GM21723 (cell line): Measurements from ENCODE around the gene RIC8A.
"Not testable (repeated sequence)": the region's sequence is repeated elsewhere in the genome, so short reads cannot be mapped to it uniquely, and the experiment has no call there.

Source experiments
- ATAC-seq: cut with Tn5 transposase; IDR thresholded peaks from one replicate; pipeline ENCODE4 v1.9.1; 2021; ENCODE audit warnings: mild to moderate bottlenecking, moderate library complexity; ENCODE audit not compliant: unreplicated experiment

Gene RIC8A

DNA sequence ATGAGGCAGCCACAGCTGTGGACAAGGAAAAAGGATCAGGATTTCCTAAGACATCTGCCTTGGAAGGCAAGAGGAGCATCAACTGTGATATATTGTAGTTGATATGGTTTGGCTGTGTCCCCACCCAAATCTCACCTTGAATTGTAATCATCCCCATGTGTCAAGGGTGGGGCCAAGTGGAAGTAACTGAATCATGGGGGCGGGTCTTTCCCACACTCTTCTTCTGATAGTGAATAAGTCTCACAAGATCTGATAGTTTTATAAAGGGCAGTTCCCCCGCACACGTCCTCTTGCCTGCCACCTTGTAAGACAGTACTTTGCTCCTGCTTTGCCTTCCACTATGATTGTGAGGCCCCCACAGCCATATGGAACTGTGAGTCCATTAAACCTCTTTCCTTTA is 10.2 kb downstream of the RIC8A start:
- no peak for ATAC-seq

DNA sequence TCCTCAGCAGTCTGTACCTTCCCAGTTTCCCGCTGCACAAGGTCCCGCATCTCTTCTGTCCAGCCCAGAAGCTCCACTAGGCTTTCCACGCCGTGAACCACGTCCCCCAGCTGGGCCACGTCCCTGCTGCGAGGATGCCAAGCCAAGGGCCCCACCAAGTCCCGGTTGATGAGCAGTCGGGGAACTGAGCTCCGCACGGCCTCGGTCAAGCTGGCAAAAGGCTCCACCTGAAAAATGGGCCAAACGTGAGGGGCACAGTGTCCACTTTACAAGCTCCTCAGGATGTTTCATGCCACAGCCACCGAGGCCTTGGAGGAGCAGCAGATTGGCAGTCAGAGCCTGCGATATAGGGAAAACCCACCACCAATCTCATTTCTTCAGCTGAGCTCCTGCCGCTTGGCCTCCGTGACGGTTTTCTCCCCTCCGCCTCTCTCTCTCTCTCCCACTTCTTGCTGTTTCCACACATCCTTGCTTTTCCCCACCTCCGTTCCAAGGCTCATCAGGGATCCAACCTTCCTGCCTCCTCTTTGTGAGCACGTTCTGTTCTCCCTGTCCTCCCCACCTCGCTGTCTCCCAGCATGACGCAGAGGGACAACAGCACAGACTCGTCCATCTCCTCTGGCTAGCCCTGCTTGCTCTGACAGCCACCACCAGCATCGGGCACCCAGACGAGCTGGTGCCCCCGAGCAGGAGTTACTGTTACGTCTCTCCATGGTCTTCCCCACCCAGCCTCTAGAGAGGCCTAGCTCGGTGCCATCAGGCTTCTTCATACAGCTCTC is 11.5 kb downstream of the RIC8A start:
- ATAC-seq: no peak

DNA sequence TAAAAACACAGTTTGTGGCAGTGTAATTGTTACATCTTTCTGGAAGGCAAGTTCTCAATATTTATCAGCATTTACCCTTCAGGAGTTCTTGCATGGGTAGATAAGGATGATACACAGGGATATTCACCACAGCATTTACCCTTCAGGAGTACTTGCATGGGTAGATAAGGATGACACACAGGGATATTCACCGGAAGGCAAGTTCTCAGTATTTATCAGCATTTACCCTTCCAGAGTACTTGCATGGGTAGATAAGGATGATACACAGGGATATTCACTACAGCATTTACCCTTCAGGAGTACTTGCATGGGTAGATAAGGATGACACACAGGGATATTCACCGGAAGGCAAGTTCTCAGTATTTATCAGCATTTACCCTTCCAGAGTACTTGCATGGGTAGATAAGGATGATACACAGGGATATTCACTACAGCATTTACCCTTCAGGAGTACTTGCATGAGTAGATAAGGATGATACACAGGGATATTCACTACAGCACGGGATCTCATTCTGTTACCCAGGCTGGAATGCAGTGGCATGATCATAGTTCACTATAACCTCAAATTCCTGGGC is 13.2 kb downstream of the RIC8A start:
- not testable (repeated sequence) for ATAC-seq

DNA sequence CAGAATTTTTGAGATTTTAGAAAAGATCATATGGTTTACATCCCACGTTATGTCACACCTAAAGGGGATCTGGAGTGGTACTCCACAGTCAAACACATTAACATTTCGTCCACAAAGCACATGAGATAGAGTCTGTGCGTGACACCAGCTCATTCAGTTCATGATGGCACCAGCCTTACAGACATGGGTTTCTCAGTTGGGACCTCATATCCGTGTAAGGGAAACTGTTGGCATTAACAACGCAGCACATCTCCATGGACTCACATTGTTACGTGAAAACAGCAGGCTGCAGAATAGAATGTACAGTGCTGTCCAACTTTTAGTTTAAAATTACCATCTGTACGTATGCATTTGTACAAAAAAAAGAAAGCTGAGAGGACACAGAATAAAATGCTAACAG is 14.0 kb downstream of the RIC8A start:
- no peak for ATAC-seq

DNA sequence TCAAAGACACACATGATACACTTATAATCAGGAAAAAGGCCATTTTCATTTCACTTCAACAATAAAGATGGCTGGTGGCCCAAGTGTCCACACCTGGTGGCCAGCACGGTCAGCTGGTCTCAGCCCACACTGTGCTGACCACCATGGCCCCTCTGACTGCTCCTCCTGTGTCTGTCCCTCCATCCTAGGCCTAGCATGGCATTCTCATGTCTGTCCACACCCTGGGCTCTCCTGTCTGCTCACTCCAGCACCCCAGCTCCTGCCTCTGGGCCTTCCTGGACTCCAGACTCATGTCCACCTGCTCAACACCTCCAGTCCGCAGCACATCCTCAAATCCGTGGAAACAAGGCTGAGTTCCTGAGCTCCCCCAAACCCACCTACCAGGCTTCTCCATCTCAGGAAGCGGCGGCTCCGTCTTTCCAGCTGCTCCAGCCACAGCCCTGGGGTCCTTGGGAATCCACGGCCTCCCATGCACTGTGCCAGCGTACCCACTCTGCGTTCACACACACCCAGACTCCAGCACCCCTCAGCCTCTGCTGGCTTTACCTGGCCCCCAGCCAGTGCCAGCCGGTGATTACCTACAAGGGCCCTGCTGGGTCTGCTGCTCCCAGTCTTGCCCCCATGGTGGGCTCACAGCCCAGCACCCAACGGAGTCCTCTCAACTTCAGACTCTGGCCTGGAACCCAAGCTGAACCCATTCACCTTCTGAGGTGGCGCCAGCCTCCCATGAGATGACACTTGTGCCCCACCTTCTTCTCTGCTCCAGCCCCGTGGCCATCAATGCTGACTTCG is 14.7 kb downstream of the RIC8A start:
- ATAC-seq: no peak

DNA sequence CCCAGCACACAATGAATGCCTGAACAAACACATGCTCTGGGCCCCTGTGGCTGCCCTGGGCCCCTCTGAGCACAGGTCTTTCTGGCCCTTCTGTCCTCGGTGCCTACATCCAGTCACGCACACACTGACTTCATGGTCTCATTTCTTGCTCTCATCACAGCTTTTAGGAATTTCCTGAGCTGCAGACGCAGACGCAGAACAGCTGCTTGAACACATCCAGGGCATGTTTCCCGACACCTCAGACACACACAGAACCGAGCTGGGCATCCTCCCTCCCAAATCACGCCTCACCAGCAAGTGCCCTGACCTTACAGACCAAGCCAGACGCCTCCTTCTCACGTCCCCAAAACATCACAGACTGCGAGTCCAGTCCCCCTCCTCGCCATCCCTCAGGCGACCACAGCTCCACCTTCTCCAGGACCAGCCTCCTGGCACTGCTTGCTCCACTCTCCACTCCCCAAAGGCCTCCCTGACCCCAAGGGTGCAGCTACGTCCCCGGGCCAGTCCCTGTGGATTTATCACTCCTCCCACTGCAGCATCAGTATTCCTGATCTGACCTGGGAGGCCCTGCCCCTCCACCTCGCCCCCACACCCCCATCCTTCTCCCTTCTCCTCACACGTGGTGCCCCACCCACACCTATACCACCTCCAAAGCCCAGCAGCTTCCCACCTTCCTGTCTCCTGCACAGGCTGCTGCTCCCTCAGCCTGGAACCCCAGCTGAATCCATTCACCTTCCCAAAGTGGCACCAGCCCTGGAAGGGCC is 15.7 kb downstream of the RIC8A start:
- no peak for ATAC-seq

DNA sequence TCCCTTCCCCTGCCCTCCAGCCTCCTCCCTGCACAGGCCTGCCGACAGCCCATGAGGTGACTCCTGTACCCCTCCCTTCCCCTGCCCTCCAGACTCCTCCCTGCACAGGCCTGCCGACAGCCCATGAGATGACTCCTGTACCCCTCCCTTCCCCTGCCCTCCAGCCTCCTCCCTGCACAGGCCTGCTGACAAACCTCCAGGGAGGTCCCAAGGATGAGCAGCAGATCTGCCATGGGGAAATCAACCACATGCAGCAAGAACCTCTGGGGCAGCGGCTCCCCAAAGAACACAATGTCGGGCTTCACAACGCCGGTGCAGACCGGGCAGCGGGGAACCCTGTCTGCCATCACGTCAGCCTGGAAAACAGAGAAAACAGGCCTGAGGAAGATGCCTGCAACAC is 16.4 kb downstream of the RIC8A start:
- ATAC-seq: no peak

DNA sequence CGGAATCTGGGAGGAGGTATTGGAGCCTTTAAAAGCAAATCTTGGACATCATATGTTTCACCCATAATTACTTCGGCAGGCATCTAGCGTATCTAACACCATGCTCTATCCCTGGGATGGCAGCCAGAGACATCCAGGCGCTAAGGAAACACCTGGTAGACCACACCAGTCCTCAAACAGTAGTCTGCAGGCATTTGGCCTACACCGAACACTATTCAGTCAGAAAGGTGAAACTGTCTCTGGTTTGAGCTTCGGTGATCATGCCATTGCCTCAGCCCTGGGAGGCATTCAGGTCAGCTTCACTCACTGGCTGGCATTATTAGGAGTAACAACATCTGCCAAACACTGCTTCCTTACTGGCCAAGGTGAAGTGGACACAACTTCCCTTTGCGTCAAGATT is 16.9 kb downstream of the RIC8A start:
- no peak for ATAC-seq

DNA sequence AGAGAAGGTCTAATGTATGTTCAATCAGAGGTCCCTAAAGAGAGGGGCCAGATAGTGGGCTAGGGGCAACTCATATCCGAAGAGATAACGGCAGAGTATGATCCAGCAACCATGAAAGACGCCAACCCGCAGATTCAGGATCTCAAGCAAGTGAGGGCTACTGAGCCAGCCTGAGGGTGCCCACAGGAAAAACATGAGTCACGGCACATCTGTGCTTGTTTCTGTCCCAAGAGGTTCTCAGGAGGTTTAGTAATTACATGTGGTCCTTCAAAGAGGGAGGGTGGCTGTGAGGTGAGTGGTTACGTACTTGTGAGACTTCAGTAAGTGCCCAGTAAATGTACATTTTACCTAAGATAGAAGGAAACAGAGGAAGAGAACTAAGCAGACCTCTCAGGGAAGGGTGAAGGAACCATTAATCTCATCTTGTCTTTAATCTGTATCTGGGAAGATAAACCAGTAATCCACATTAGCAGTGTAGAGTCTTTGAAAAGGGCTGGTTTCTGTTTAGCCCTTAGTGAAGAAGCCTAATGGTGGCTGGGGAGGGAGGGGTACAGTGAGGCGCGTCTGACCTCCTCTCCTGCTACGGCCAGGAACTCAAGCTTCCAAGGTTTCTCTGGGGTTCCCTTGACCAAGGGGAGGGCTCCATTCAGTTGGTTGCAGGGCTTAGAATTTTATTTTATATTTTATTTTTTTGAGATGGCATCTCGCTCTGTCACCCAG is 18.4 kb downstream of the RIC8A start:
- ATAC-seq: no peak

DNA sequence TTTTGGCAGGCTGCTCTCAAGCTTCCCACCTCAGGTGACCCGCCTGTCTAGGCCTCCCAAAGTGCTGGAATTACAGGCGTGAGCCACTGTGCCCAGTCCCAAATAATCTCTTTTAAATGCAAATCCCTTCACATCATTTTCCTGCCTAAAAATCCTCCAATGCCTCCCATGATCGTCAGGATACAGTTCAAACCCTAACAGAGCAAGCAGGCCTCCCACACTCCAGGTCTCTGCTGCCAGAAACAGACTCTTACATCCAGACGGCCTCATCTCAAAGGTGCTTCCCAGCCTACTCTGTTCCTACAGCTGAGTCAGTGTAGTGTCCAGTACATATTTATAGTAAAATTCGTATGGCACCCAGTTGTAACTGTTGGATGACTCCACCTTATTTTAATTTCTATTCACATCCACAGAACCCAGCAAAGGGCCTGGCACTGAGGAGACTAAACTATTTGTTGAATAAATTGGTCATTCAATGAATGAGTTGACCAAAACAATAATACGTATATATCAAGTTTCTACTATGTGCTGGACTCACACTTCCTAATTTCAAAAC is 20.4 kb downstream of the RIC8A start:
- no peak for ATAC-seq

DNA sequence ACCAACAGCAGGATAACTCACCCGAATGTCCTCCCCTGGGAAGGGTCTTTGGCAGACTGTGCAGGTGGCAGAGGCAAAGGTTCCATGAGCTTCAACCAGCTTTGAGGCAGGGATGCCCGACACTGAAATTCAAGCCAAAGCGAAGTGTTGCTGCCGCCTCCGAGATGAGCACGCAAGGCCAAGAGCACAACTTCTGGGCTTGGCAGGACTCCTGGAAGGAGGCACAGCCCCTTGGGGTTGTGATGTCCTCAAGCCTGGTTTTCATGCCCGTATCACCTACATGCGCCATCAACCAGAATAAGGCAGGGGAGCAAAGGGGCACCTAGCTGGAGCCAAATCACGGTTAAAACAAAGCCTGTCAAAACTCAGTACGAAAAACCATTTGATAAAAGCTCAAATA is 22.9 kb downstream of the RIC8A start:
- no peak for ATAC-seq

DNA sequence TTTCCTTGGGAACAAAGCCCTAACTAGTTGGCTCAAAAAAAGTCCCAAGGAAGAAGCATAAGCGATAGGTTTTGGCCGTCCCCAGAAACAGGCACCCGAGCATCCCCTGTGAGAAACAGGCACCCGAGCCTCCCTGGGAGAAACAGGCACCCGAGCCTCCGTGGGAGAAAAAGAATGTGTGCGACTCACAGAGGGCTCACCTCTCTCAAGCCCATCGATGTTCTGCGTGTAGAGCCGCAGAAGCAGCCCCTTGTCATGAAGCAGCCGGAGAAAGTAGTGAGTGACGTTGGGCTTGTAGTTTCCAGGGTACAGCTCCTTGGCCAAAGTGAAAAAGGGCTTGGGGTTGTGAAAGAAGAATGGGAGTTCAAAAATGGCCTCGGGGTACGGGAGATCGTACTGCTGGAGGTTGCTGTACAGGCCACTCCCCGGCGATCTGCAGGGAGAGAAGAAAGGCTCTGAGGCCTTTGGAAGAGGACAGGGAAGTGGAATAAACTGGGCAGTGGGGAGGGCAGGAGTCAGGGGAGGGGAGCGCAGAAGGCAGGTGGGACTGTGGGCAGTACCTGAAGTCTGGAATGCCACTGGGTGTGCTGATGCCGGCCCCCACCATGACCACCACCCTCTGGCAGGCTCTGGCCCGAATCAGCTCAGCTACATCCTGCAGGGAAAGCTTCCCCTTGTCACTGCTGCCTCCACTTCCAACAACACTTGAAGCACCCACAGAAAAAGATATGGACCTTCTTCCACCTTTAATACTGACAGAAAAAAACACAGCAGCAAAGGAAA is 25.5 kb downstream of the RIC8A start:
- no peak for ATAC-seq

DNA sequence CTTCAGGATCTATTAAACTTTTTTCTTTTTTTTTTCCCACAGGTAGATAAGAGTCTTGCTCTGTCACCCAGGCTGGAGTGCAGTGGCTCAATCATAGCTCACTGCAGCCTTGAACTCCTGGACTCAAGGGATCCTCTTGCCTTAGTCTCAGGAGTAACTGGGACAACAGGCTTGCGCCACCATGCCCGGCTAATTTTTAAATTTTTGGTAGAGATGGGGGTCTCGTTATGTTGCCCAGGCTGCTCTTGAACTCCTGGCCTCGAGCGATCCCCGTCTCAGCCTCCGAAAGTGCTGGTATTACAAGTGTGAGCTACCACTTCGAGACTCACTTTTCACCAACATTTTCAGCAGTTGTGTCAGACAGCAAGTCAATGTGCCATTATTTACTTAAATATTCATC is 27.7 kb downstream of the RIC8A start:
- ATAC-seq: no peak

DNA sequence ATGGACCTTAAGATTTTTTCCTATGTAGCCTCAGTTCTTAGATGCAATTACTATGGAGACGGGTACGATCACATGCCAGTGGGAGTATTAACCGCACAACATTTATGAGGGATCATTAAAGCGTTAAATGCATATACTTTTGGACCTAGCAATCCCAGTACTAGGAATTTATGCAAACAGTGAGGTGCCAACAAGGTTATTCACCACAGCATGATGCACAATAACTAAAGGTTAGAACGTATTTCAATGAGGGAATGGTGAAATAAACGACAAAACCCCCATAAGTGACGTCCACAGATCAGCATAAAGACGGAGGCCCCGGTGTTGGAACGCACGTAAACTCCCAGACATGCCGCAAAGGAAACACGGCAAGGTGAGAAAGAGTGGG is 28.1 kb downstream of the RIC8A start:
- ATAC-seq: peak; percentile 8

DNA sequence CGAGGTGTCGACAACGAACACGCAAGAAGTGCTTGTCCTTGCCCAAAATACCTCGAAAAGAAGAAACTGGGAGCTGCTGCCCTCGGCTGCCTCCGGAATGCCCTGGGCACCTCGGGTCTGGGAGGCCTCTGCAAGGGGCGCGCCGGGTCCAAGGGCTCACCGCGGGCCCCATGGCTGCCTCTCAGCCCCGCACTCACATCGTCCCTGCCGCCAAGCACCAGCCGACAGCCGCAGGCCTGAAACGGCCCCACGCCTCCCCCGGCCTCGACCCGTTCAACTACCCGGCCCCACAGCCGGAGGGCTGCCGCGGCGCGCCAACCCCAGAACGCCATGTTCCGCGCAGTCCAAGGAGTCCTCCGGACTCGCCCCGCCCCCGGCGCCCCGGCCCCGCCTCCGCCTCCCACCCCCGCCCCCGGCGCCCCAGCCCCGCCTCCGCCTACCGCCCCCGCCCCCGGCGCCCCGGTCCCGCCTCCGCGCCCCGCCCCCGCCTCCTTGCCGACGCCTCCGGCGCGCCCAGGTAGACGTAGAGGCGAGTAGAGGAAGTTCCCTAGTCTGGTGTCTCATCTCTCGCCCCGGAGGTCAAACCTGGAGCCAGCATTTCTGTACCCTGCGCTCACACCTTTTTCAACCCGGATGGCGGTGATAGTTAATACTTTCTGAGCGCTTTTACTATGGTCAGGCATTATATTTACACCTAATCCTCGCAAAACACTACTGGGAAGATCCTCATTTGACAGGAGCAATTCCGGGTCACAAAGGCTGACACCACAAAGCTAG is 28.7 kb downstream of the RIC8A start, which contains the start of gene SIRT3:
SIRT3 (minus strand) TSS at position 346 of the 777 bp plus-strand sequence; CDS start at position 332, 14 bp downstream.
- peak; percentile 78 for ATAC-seq

DNA sequence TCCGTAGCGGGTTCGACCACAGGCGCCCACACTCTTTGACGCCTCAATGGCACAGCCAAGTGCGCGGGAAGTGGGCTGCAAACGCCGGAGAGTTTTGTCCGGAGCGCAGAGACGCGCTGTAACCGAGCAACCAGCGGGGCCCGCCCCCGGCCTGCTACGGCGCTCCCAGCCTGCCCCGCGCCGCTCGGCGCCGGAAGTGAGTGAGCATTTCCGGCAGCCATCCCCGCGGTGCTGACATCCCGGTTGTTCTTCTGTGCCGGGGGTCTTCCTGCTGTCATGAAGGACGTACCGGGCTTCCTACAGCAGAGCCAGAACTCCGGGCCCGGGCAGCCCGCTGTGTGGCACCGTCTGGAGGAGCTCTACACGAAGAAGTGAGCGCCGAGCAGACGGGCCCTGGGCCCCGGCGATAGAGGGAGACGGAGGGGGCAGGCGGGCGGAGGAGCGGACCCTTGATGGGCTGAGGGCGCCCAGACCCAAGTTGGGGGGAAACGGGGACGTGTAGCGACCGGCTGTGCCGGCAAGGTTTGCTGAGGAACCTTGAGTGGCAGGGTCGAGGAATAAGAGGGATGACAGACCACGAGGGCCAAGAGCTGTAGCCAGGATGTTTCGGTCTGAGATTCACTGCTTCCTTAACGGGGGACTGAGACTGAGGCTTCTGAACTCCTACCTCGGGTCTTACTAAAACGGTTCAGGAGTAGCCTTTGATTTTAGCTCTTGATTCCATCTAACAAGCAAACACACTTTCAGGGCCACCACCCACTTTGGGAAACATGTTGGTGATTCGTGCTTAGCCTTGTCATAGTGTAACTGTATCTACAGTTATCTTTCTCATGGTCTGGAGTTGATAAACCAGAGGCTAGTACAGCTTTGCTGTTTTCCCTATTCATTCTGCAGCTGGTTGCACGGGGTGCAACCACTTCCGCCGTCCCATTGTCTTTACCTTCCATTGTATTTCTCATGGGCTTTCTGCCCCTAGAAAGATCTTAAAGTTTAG is 29.6 kb downstream of the RIC8A start, which contains the start of gene PSMD13:
PSMD13 (plus strand) TSS at position 203 of the 994 bp plus-strand sequence; CDS start at position 277, 74 bp downstream.
- ATAC-seq: peak; percentile 84

DNA sequence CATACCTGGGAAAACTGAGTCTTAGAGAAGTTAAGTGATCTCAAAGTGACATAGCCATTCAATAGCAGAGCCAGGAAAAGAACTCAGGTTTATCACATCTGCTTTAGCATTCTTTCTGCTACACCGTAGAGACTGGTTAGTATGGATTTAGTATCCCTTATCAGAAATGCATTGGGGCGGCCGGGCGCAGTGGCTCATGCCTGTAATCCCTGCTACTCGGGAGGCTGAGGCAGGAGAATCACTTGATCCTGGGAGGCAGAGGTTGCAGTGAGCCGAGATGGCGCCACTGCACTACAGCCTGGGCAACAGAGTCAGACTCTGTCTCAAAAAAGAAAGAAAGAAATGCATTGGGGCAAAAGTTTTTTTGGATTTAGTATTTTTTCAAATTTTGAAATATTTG is 30.8 kb downstream of the RIC8A start:
- not testable (repeated sequence) for ATAC-seq
